Measurements from ENCODE around the gene TXNRD3.

The TXNRD3 gene

DNA sequence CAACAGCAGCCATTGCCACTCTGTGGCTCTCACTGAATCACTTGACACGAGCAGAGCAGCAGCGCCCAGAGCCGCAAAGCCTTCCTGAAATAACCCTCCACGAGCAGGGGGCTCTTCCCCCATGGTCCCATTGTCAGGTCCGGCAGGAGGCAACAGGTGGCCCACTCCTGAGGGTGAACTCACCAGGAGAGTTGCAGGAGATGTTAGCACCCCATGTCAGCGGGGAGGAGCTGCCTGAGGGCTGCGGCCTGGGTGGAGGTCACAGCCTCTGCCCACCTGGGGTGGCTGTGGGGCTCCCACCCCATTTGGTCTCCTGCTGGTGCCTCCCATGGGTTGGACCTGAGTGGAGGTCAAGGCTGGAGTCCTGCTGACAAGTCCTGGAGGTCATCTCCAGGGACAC lies 83.8 kb downstream of the TXNRD3 start:
- no peak overlapping the region for H3K9ac ChIP-seq (ENCODE audit: low read depth in 1 of 2, low read length in 2 of 2)
- H3K4me3 ChIP-seq (ENCODE audit: low read length in 2 of 2): no peak overlapping the region
- no peaks in the 10 kb centered on the region for H3K9me3 ChIP-seq (ENCODE audit: control insufficient read depth in 2 of 2, low read length in 2 of 2)
- no peaks in the 10 kb centered on the region for H3K27me3 ChIP-seq (ENCODE audit: control insufficient read depth in 2 of 2, insufficient read depth in 2 of 2, low read length in 2 of 2)
- no peak overlapping the region for H3K27ac ChIP-seq (ENCODE audit: low read depth in 2 of 2, low read length in 2 of 2)
- no peaks in the 10 kb centered on the region for H3K36me3 ChIP-seq (ENCODE audit: control insufficient read depth in 2 of 2, insufficient read depth in 2 of 2, low read length in 2 of 2)
- H3K4me1 ChIP-seq (ENCODE audit: control insufficient read depth in 2 of 2, insufficient read depth in 2 of 2, low read length in 2 of 2): no peaks in the 10 kb centered on the region

DNA sequence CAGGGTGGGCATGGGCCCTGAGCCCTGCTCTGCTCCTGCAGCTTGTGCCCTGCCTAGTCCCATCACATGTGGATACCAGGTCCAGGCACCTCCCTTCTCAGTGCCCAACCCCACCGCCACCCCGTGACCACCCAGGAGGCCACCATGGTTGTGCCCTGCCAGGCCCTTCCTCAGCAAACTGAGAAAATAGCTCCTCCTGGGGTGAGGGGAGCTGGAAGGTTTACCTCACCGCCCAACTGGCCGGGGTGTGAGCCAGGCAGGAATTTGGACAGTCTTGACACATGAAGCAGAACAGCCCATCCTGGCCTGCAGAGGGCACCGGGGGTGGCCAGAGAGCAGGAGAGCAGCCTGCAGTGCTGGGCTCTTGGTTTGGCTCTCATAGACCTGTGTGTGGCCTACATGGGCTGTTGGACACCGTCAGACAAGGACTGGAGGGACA lies 84.8 kb downstream of the TXNRD3 start:
- no peak overlapping the region for H3K4me3 ChIP-seq (ENCODE audit: low read length in 2 of 2)
- H3K9ac ChIP-seq (ENCODE audit: low read depth in 1 of 2, low read length in 2 of 2): no peak overlapping the region

DNA sequence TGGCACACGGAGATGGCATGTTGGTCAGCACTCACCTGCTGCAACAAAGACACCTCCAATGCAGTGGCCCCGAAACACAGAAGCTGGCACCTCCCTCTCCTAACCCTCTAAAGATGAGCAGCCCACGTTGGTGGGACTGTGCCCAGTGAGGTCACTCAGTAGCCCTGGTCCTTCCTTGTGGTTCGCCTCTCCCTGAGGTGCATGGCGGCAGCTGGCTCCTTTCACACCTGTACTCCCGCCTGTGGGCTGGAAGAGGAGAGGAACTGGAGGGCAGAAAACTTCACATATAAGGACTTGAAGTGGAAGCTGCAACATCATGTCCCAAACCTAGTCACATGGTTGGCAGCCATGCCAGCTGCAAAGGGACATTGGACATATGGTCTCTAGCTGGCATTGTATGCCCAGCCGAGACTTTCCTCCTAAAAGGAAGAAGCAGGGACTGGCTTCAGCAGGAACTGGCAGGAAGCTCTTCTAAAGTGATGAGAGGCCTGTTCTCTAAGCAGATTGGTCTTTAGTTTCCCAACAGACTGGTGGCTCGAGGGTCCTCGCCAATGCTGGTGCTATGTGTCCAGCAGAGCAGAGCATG lies 85.4 kb downstream of the TXNRD3 start:
- H3K9me3 ChIP-seq (ENCODE audit: control insufficient read depth in 2 of 2, low read length in 2 of 2): no peaks in the 10 kb centered on the region
- H3K27me3 ChIP-seq (ENCODE audit: control insufficient read depth in 2 of 2, insufficient read depth in 2 of 2, low read length in 2 of 2): no peaks in the 10 kb centered on the region
- no peaks in the 10 kb centered on the region for H3K4me1 ChIP-seq (ENCODE audit: control insufficient read depth in 2 of 2, insufficient read depth in 2 of 2, low read length in 2 of 2)
- no peaks in the 10 kb centered on the region for H3K36me3 ChIP-seq (ENCODE audit: control insufficient read depth in 2 of 2, insufficient read depth in 2 of 2, low read length in 2 of 2)
- no peak overlapping the region for H3K9ac ChIP-seq (ENCODE audit: low read depth in 1 of 2, low read length in 2 of 2)
- no peak overlapping the region for H3K27ac ChIP-seq (ENCODE audit: low read depth in 2 of 2, low read length in 2 of 2)
- H3K4me3 ChIP-seq (ENCODE audit: low read length in 2 of 2): no peak overlapping the region

More for the DNA sequence above, 84.8 kb downstream of the TXNRD3 start:
- H3K27ac ChIP-seq (ENCODE audit: low read depth in 2 of 2, low read length in 2 of 2): no peak overlapping the region
- H3K27me3 ChIP-seq (ENCODE audit: control insufficient read depth in 2 of 2, insufficient read depth in 2 of 2, low read length in 2 of 2): no peaks in the 10 kb centered on the region
- no peaks in the 10 kb centered on the region for H3K9me3 ChIP-seq (ENCODE audit: control insufficient read depth in 2 of 2, low read length in 2 of 2)
- no peaks in the 10 kb centered on the region for H3K36me3 ChIP-seq (ENCODE audit: control insufficient read depth in 2 of 2, insufficient read depth in 2 of 2, low read length in 2 of 2)
- no peaks in the 10 kb centered on the region for H3K4me1 ChIP-seq (ENCODE audit: control insufficient read depth in 2 of 2, insufficient read depth in 2 of 2, low read length in 2 of 2)

- Histone ChIP-seq H3K27me3 (ENCODE audit: control insufficient read depth in 2 of 2, insufficient read depth in 2 of 2, low read length in 2 of 2) (no peaks in the 10 kb centered on the region), H3K4me3 (ENCODE audit: low read length in 2 of 2) (no peak overlapping the region), H3K4me1 (ENCODE audit: control insufficient read depth in 2 of 2, insufficient read depth in 2 of 2, low read length in 2 of 2) (no peaks in the 10 kb centered on the region), H3K9me3 (ENCODE audit: control insufficient read depth in 2 of 2, low read length in 2 of 2) (peaks cover 0 to 1% of the 10 kb centered on the region in 2 donors), H3K9ac (ENCODE audit: low read depth in 1 of 2, low read length in 2 of 2) (no peak overlapping the region), H3K27ac (ENCODE audit: low read depth in 2 of 2, low read length in 2 of 2) (no peak overlapping the region), H3K36me3 (ENCODE audit: control insufficient read depth in 2 of 2, insufficient read depth in 2 of 2, low read length in 2 of 2) (no peaks in the 10 kb centered on the region)
Observed at GRCh38 chr3:126568776-126569342, 86.1 kb downstream of the TXNRD3 start.

DNA sequence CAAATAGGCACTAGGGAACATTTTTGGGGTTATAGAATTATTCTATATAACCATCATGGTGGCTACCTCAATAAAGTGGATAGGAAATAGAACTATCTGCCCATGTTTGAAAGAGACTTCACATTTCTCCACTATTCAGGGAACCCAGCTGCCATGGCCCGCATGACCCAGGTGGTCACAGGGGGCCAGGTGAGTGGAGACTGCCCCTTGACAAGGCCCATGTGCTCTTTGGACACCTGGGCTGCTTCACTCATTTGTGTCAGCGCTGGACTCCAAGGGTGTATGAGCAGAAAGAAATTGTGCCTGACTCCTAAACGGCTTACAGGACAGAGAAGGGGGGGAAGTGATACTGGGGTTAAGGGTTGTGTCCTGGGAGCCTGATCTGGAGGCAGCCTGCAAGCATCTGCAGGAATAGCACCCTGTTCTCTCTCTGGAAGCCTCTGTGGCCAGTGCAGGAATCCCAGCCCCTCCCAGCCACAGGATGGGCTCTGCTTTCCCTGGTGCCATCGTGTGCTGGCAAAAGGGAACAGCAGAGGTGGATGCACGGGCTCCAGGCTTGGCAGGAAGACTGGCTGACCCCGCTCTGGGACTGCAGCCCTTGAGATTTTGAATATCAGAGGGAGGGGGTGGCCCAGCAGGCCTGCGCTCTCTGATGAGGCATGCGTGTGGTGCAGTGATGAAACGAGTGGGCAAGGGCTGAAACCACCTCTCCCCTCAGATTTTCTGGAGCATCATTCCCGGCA lies 87.1 kb downstream of the TXNRD3 start:
- Histone ChIP-seq H3K9me3 (ENCODE audit: control insufficient read depth in 2 of 2, low read length in 2 of 2) (peaks cover 0 to 2% of the 10 kb centered on the region in 2 donors), H3K27me3 (ENCODE audit: control insufficient read depth in 2 of 2, insufficient read depth in 2 of 2, low read length in 2 of 2) (no peaks in the 10 kb centered on the region), H3K4me3 (ENCODE audit: low read length in 2 of 2) (no peak overlapping the region), H3K36me3 (ENCODE audit: control insufficient read depth in 2 of 2, insufficient read depth in 2 of 2, low read length in 2 of 2) (no peaks in the 10 kb centered on the region), H3K9ac (ENCODE audit: low read depth in 1 of 2, low read length in 2 of 2) (no peak overlapping the region), H3K4me1 (ENCODE audit: control insufficient read depth in 2 of 2, insufficient read depth in 2 of 2, low read length in 2 of 2) (no peaks in the 10 kb centered on the region), H3K27ac (ENCODE audit: low read depth in 2 of 2, low read length in 2 of 2) (no peak overlapping the region)

- Histone ChIP-seq H3K27ac (ENCODE audit: low read depth in 2 of 2, low read length in 2 of 2) (no peak overlapping the region), H3K9me3 (ENCODE audit: control insufficient read depth in 2 of 2, low read length in 2 of 2) (peaks cover 0 to 2% of the 10 kb centered on the region in 2 donors), H3K4me1 (ENCODE audit: control insufficient read depth in 2 of 2, insufficient read depth in 2 of 2, low read length in 2 of 2) (no peaks in the 10 kb centered on the region), H3K9ac (ENCODE audit: low read depth in 1 of 2, low read length in 2 of 2) (no peak overlapping the region), H3K27me3 (ENCODE audit: control insufficient read depth in 2 of 2, insufficient read depth in 2 of 2, low read length in 2 of 2) (no peaks in the 10 kb centered on the region), H3K36me3 (ENCODE audit: control insufficient read depth in 2 of 2, insufficient read depth in 2 of 2, low read length in 2 of 2) (no peaks in the 10 kb centered on the region), H3K4me3 (ENCODE audit: low read length in 2 of 2) (no peak overlapping the region)
Observed at GRCh38 chr3:126562737-126563276, 92.1 kb downstream of the TXNRD3 start.

GRCh38 chr3:126558336-126559071 lies 96.4 kb downstream of the TXNRD3 start, which contains the start of gene C3orf22:
Gene C3orf22 (minus strand): TSS chr3:126558932. CDS start chr3:126553390, 5,542 bp downstream.
- Histone ChIP-seq H3K9me3 (ENCODE audit: control insufficient read depth in 2 of 2, low read length in 2 of 2) (no peaks in the 10 kb centered on the region), H3K4me3 (ENCODE audit: low read length in 2 of 2) (no peak within 1 kb of the TSS), H3K27me3 (ENCODE audit: control insufficient read depth in 2 of 2, insufficient read depth in 2 of 2, low read length in 2 of 2) (no peaks in the 10 kb centered on the region), H3K36me3 (ENCODE audit: control insufficient read depth in 2 of 2, insufficient read depth in 2 of 2, low read length in 2 of 2) (no peaks in the 10 kb centered on the region), H3K4me1 (ENCODE audit: control insufficient read depth in 2 of 2, insufficient read depth in 2 of 2, low read length in 2 of 2) (no peaks in the 10 kb centered on the region), H3K27ac (ENCODE audit: low read depth in 2 of 2, low read length in 2 of 2) (no peak within 1 kb of the TSS), H3K9ac (ENCODE audit: low read depth in 1 of 2, low read length in 2 of 2) (no peak within 1 kb of the TSS)

DNA sequence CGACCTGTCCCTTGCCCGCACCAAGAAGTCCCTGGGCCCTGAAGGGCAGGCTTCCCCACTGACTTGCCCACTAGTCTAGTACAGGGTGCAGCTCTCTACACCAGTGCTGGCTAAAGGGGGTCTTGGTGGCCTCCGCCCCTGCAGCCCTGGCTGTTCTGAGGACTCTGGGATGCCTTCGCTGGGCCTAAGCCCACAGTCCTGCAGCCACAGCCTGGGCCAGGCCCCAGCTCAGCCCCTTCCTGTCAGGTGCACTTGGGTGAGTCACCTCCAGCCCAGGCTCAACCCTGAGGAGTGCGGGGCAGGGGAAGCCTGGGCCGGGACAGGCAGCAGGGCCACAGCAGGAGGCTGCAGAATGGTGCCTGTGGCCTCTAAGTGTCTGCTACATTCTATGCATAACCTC lies 97.2 kb downstream of the TXNRD3 start:
- H3K9ac ChIP-seq (ENCODE audit: low read depth in 1 of 2, low read length in 2 of 2): no peak overlapping the region
- no peak overlapping the region for H3K4me3 ChIP-seq (ENCODE audit: low read length in 2 of 2)
- no peaks in the 10 kb centered on the region for H3K36me3 ChIP-seq (ENCODE audit: control insufficient read depth in 2 of 2, insufficient read depth in 2 of 2, low read length in 2 of 2)
- H3K9me3 ChIP-seq (ENCODE audit: control insufficient read depth in 2 of 2, low read length in 2 of 2): no peaks in the 10 kb centered on the region
- H3K27ac ChIP-seq (ENCODE audit: low read depth in 2 of 2, low read length in 2 of 2): no peak overlapping the region
- H3K4me1 ChIP-seq (ENCODE audit: control insufficient read depth in 2 of 2, insufficient read depth in 2 of 2, low read length in 2 of 2): no peaks in the 10 kb centered on the region
- H3K27me3 ChIP-seq (ENCODE audit: control insufficient read depth in 2 of 2, insufficient read depth in 2 of 2, low read length in 2 of 2): no peaks in the 10 kb centered on the region

- Histone ChIP-seq H3K9me3 (ENCODE audit: control insufficient read depth in 2 of 2, low read length in 2 of 2) (no peaks in the 10 kb centered on the region), H3K36me3 (ENCODE audit: control insufficient read depth in 2 of 2, insufficient read depth in 2 of 2, low read length in 2 of 2) (no peaks in the 10 kb centered on the region), H3K27ac (ENCODE audit: low read depth in 2 of 2, low read length in 2 of 2) (no peak overlapping the region), H3K4me3 (ENCODE audit: low read length in 2 of 2) (no peak overlapping the region), H3K9ac (ENCODE audit: low read depth in 1 of 2, low read length in 2 of 2) (no peak overlapping the region), H3K27me3 (ENCODE audit: control insufficient read depth in 2 of 2, insufficient read depth in 2 of 2, low read length in 2 of 2) (no peaks in the 10 kb centered on the region), H3K4me1 (ENCODE audit: control insufficient read depth in 2 of 2, insufficient read depth in 2 of 2, low read length in 2 of 2) (no peaks in the 10 kb centered on the region)
Observed at GRCh38 chr3:126557415-126557745, 97.5 kb downstream of the TXNRD3 start.

All from mucosa of rectum (tissue), 2 donors.